HCT116 (cell line): ENCODE data around the gene WBP2NL. TPM values are rescaled to one million over a fixed set of nuclear protein-coding genes. Genes with fewer than 3 reads are reported as not detected.

Experiments
- ATAC-seq: fragments of 200-7000 bp; cut with Tn5 transposase; 2 replicates; pipeline ENCODE4 v1.9.1; 2020; ENCODE audit warnings: mild to moderate bottlenecking, moderate library complexity
- BruUV-seq: library from RNA; stranded (reverse); fragments of 400-500 nt; replicated peaks from 2 replicates; lab custom pipeline; 2021; lab: Mats Ljungman, UMichigan
- CTCF ChIA-PET: fragments of 300-600 bp; sonication (Branson Sonifier 250); formaldehyde crosslinking; loops from one replicate; lab custom pipeline; 2021; ENCODE audit warnings: antibody characterized with exemption; lab: Charles Lee
- POLR2A ChIA-PET: fragments of 300-600, 350-600 bp; sonication (Branson Sonifier 250); formaldehyde crosslinking; loops from one replicate; lab custom pipeline; 2021; ENCODE audit warnings: antibody characterized with exemption; lab: Charles Lee
- RAD21 ChIA-PET, 2 experiments: fragments of 300-600 bp; sonication (Branson Sonifier 250); formaldehyde crosslinking; loops; one replicate each; lab custom pipeline; 2023; ENCODE audit warnings: low total read pairs in 2 of 2; ENCODE audit not compliant: uncharacterized antibody in 2 of 2, unreplicated experiment in 2 of 2, low non-redundant PET in 1 of 2; lab: Charles Lee
- DNase-seq: peaks from one replicate; pipeline ENCODE4 v3.0.0-alpha.2; 2010; ENCODE audit warnings: low read depth, low spot score
- H2AFZ ChIP-seq: fragments of 200-600 bp; shearing (Covaris generic), sonication (generic); 2 replicates; pipeline ENCODE4 v1.6.1; 2017; ENCODE audit warnings: low read depth, mixed run types, mixed read lengths, antibody characterized with exemption, low read length; ENCODE audit not compliant: poor library complexity, severe bottlenecking
- H3K27ac ChIP-seq: 2 replicates; pipeline ENCODE4 v1.5.1; 2012; ENCODE audit warnings: low read depth, low read length
- H3K27me3 ChIP-seq: fragments of 200-600 bp; sonication (generic); 2 replicates; pipeline ENCODE4 v1.6.1; 2016; ENCODE audit warnings: mixed run types, low read length, mixed read lengths; ENCODE audit not compliant: insufficient read depth
- H3K36me3 ChIP-seq, 2 experiments: fragments of 200-500 bp in 1 of 2; fragments of 200-600 bp in 1 of 2; sonication (Bioruptor generic) in 1 of 2; sonication (generic) in 1 of 2; 2 replicates each; pipeline versions ENCODE4 v1.5.1 to v1.6.1; 2014 to 2016; ENCODE audit warnings: low read length in 2 of 2, inconsistent platforms in 1 of 2, mixed read lengths in 1 of 2, mixed run types in 1 of 2; ENCODE audit not compliant: insufficient read depth in 2 of 2, control insufficient read depth in 1 of 2
- H3K4me1 ChIP-seq, 2 experiments: fragments of 200-600 bp in 1 of 2; sonication (generic) in 1 of 2; 2 replicates each; pipeline versions ENCODE4 v1.5.1 to v1.6.1; 2012 to 2017; ENCODE audit warnings: low read length in 2 of 2, inconsistent platforms in 1 of 2, mild to moderate bottlenecking in 1 of 2, mixed read lengths in 1 of 2, mixed run types in 1 of 2, moderate library complexity in 1 of 2; ENCODE audit not compliant: insufficient read depth in 2 of 2, control insufficient read depth in 1 of 2
- H3K4me2 ChIP-seq: fragments of 200-600 bp; sonication (generic); 2 replicates; pipeline ENCODE4 v1.6.1; 2017; ENCODE audit warnings: mixed run types, low read length, mixed read lengths
- H3K4me3 ChIP-seq, 2 experiments: fragments of 200-600 bp in 1 of 2; sonication (generic) in 1 of 2; replicated peaks in 1 of 2; 2 replicates each; pipeline ENCODE4 v1.5.1; 2011 to 2016; ENCODE audit warnings: low read length in 2 of 2, control low read depth in 1 of 2, low read depth in 1 of 2, mild to moderate bottlenecking in 1 of 2, mixed read lengths in 1 of 2, mixed run types in 1 of 2
- H3K79me2 ChIP-seq: fragments of 200-600 bp; sonication (generic); 2 replicates; pipeline ENCODE4 v1.6.1; 2017; ENCODE audit warnings: mild to moderate bottlenecking, mixed run types, low read length, moderate library complexity, mixed read lengths; ENCODE audit not compliant: insufficient read depth
- H3K9ac ChIP-seq: fragments of 200-600 bp; sonication (generic); 2 replicates; pipeline ENCODE4 v1.6.1; 2016; ENCODE audit warnings: low read length, mixed read lengths
- H3K9me2 ChIP-seq: fragments of 200-600 bp; sonication (generic), shearing (Covaris generic); 2 replicates; pipeline ENCODE4 v1.6.1; 2017; ENCODE audit warnings: mixed run types, mild to moderate bottlenecking, moderate library complexity; ENCODE audit not compliant: insufficient read depth
- H3K9me3 ChIP-seq, 2 experiments: fragments of 200-500 bp in 1 of 2; fragments of 200-600 bp in 1 of 2; sonication (Bioruptor generic) in 1 of 2; sonication (generic) in 1 of 2; 2 replicates each; pipeline ENCODE4 v1.6.1; 2014 to 2017; ENCODE audit warnings: low read length in 2 of 2, mixed read lengths in 2 of 2, inconsistent platforms in 1 of 2, low read depth in 1 of 2, mild to moderate bottlenecking in 1 of 2, mixed run types in 1 of 2, moderate library complexity in 1 of 2; ENCODE audit not compliant: control insufficient read depth in 1 of 2, insufficient read depth in 1 of 2
- H4K20me1 ChIP-seq: fragments of 200-600 bp; sonication (generic), shearing (Covaris generic); 2 replicates; pipeline ENCODE4 v1.6.1; 2017; ENCODE audit warnings: mixed run types, mild to moderate bottlenecking, moderate library complexity; ENCODE audit not compliant: insufficient read depth
- CTCF ChIP-seq, 3 experiments: fragments of 200-600 bp in 1 of 3; sonication (generic) in 1 of 3; IDR thresholded peaks in 2 of 3; conservative IDR thresholded peaks in 1 of 3; 2 replicates each; pipeline ENCODE4 v1.5.1; 2012 to 2017; ENCODE audit warnings: low read depth in 2 of 3, low read length in 2 of 3, antibody characterized with exemption in 1 of 3, borderline replicate concordance in 1 of 3, control low read depth in 1 of 3, mild to moderate bottlenecking in 1 of 3, mixed read lengths in 1 of 3, mixed run types in 1 of 3, moderate library complexity in 1 of 3; ENCODE audit not compliant: insufficient read depth in 1 of 3
- EZH2 ChIP-seq: fragments of 200-600 bp; sonication (generic); IDR thresholded peaks from 2 replicates; pipeline ENCODE4 v1.6.1; 2017; ENCODE audit warnings: antibody characterized with exemption, mixed run types
- FOSL1 ChIP-seq: IDR thresholded peaks from 2 replicates; pipeline ENCODE4 v1.6.1; 2012; ENCODE audit warnings: low read depth
- POLR2A ChIP-seq: IDR thresholded peaks from 2 replicates; pipeline ENCODE4 v1.7.0; 2011; ENCODE audit warnings: borderline replicate concordance; ENCODE audit not compliant: insufficient read depth, insufficient read length; ENCODE audit errors: extremely low read depth
- RAD21 ChIP-seq: IDR thresholded peaks from 2 replicates; pipeline ENCODE4 v1.6.1; 2012; ENCODE audit warnings: low read depth, mild to moderate bottlenecking
- REST ChIP-seq: IDR thresholded peaks from 2 replicates; pipeline ENCODE4 v1.6.1; 2012; ENCODE audit warnings: low read depth
- SIN3A ChIP-seq: IDR thresholded peaks from 2 replicates; pipeline ENCODE4 v1.6.1; 2012; ENCODE audit warnings: low read depth
- SRF ChIP-seq: IDR thresholded peaks from 2 replicates; pipeline ENCODE4 v1.6.1; 2012; ENCODE audit warnings: low read depth
- ZNF274 ChIP-seq: fragments of 200-500 bp; sonication (Bioruptor generic); IDR thresholded peaks from 2 replicates; pipeline ENCODE4 v1.6.1; 2014; ENCODE audit warnings: mild to moderate bottlenecking, low read depth, low read length, inconsistent platforms
- intact Hi-C: fragments of 100-400 bp; cut with micrococcal nuclease; formaldehyde crosslinking; loops from 2 replicates; pipeline ENCODE4 v1.10.0; 2022
- total RNA-seq: library from RNA; stranded (reverse); gene quantifications from one replicate; pipeline ENCODE4 v1.2.1, GENCODE V29; 2021; ENCODE audit not compliant: unreplicated experiment
- TF ChIP-seq, protein P1 (sequence below): IDR thresholded peaks from 2 replicates; pipeline ENCODE4 v1.6.1; 2011; ENCODE audit warnings: mild to moderate bottlenecking, low read length, moderate library complexity; ENCODE audit not compliant: insufficient replicate concordance; ENCODE audit errors: extremely low read depth
- TF ChIP-seq, protein P2 (sequence below): IDR thresholded peaks from 2 replicates; pipeline ENCODE4 v1.6.1; 2012

Gene WBP2NL
- total RNA-seq, 1 experiment from 2014 or later = not detected

- H3K9ac ChIP-seq = no peak overlapping the region
- peaks cover 15% of the 10 kb centered on the region for H3K27me3 ChIP-seq
- ChIA-PET RAD21 (no interaction called here), CTCF (no interaction called here), POLR2A (no interaction called here)
- no peaks in the 10 kb centered on the region; a peak in 1 of 4 replicates for H3K9me3 ChIP-seq
- no peak overlapping the region for H3K4me2 ChIP-seq
- no peak overlapping the region for H3K27ac ChIP-seq
- BruUV-seq = no TSS peak
- no peak overlapping the region for H3K4me3 ChIP-seq
- no peaks in the 10 kb centered on the region for H3K36me3 ChIP-seq
- no peaks in the 10 kb centered on the region for H4K20me1 ChIP-seq
- H3K4me1 ChIP-seq = peaks cover 4 to 18% of the 10 kb centered on the region in 2 experiments; a peak in 2 of 4 replicates
- TF ChIP-seq, protein P1, sequence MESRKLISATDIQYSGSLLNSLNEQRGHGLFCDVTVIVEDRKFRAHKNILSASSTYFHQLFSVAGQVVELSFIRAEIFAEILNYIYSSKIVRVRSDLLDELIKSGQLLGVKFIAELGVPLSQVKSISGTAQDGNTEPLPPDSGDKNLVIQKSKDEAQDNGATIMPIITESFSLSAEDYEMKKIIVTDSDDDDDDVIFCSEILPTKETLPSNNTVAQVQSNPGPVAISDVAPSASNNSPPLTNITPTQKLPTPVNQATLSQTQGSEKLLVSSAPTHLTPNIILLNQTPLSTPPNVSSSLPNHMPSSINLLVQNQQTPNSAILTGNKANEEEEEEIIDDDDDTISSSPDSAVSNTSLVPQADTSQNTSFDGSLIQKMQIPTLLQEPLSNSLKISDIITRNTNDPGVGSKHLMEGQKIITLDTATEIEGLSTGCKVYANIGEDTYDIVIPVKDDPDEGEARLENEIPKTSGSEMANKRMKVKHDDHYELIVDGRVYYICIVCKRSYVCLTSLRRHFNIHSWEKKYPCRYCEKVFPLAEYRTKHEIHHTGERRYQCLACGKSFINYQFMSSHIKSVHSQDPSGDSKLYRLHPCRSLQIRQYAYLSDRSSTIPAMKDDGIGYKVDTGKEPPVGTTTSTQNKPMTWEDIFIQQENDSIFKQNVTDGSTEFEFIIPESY = no peak
- TF ChIP-seq SRF = no peak
- no peak for TF ChIP-seq RAD21
- TF ChIP-seq POLR2A = no peak
- no peak overlapping the region for H2AFZ ChIP-seq
- no peak for ATAC-seq
- intact Hi-C loops = no loop called here
- H3K79me2 ChIP-seq = no peaks in the 10 kb centered on the region
- no peaks in the 10 kb centered on the region for H3K9me2 ChIP-seq
- no peak for DNase-seq
Measured at GRCh38 chr22:41971431-41971830, 27.2 kb upstream of the WBP2NL start.

- no TSS peak for BruUV-seq
- TF ChIP-seq EZH2 = no peak
- no peak for TF ChIP-seq POLR2A
- no peak for TF ChIP-seq ZNF274
- no peak for TF ChIP-seq CTCF (IDR thresholded peaks at IDR 0.05 in 2 of 3, conservative IDR thresholded peaks at IDR 0.05 in 1 of 3; ENCODE audit: borderline replicate concordance in 1 of 3, insufficient read depth in 1 of 3, low read depth in 2 of 3, low read length in 2 of 3)
- no peak for TF ChIP-seq SIN3A
- TF ChIP-seq REST = no peak
- TF ChIP-seq RAD21 = no peak
- TF ChIP-seq FOSL1 = no peak
- TF ChIP-seq, protein P2, sequence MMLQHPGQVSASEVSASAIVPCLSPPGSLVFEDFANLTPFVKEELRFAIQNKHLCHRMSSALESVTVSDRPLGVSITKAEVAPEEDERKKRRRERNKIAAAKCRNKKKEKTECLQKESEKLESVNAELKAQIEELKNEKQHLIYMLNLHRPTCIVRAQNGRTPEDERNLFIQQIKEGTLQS = no peak
Measured at GRCh38 chr22:41974691-41975290, 23.8 kb upstream of the WBP2NL start.

More at GRCh38 chr22:41974691-41975290, 23.8 kb upstream of the WBP2NL start:
- Histone ChIP-seq H3K4me2 (no peak overlapping the region), H3K36me3 (no peaks in the 10 kb centered on the region), H3K4me1 (peaks cover 8 to 12% of the 10 kb centered on the region in 2 experiments; a peak in 2 of 4 replicates), H3K27me3 (peaks cover 15% of the 10 kb centered on the region), H2AFZ (no peak overlapping the region), H3K9me2 (no peaks in the 10 kb centered on the region), H3K4me3 (no peak overlapping the region), H3K9ac (no peak overlapping the region), H3K79me2 (no peaks in the 10 kb centered on the region), H3K9me3 (no peaks in the 10 kb centered on the region), H3K27ac (no peak overlapping the region), H4K20me1 (no peaks in the 10 kb centered on the region)
- ChIA-PET POLR2A (no interaction called here), RAD21 (no interaction called here), CTCF (no interaction called here)
- DNase-seq (no peak), ATAC-seq (no peak)
- intact Hi-C loops = no loop called here
